Measurements from ENCODE around the gene HTR2A.

HTR2A gene

DNA sequence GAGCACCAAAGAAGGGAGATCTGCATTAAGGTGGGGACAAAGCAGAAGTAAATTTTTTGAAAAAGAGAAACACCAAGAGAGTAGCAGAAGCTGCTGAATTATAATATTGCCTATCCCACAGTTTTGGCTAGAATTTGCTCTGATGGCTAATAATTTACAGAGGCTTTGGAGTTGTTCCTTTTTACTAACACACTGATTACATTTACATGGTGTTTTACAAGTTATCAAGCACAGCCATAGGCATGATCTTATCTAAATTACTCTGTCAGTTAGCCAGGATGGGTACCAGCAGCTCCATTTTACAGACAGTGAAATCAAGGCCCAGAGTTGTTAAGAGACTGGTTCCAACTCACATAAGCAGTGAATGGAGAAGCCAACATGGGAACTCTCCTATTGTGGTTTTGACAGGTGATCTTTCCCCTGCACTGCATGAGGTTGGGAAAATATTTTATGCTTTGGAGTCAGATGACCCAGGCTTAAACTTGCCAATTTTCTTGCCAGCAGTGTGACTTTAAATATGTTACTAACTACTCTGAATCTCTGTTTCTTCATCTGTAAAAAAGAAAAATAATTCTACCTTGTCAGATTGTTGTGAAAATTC is 66.3 kb downstream of the HTR2A start:
- no peak overlapping the region for H3K27ac Mint-ChIP-seq
- H3K4me1 Mint-ChIP-seq, result no peaks in the 10 kb centered on the region
- H3K36me3 Mint-ChIP-seq (ENCODE audit: low read depth), result no peaks in the 10 kb centered on the region
- peaks cover 6% of the 10 kb centered on the region for H3K9me3 Mint-ChIP-seq
- no peak overlapping the region for H3K4me3 Mint-ChIP-seq
- no peak for DNase-seq
- peaks cover 4% of the 10 kb centered on the region for H3K27me3 Mint-ChIP-seq (ENCODE audit: low read depth, poor library complexity)
- TF ChIP-seq, protein P1, sequence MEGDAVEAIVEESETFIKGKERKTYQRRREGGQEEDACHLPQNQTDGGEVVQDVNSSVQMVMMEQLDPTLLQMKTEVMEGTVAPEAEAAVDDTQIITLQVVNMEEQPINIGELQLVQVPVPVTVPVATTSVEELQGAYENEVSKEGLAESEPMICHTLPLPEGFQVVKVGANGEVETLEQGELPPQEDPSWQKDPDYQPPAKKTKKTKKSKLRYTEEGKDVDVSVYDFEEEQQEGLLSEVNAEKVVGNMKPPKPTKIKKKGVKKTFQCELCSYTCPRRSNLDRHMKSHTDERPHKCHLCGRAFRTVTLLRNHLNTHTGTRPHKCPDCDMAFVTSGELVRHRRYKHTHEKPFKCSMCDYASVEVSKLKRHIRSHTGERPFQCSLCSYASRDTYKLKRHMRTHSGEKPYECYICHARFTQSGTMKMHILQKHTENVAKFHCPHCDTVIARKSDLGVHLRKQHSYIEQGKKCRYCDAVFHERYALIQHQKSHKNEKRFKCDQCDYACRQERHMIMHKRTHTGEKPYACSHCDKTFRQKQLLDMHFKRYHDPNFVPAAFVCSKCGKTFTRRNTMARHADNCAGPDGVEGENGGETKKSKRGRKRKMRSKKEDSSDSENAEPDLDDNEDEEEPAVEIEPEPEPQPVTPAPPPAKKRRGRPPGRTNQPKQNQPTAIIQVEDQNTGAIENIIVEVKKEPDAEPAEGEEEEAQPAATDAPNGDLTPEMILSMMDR (IDR thresholded peaks at IDR 0.05), result no peak

DNA sequence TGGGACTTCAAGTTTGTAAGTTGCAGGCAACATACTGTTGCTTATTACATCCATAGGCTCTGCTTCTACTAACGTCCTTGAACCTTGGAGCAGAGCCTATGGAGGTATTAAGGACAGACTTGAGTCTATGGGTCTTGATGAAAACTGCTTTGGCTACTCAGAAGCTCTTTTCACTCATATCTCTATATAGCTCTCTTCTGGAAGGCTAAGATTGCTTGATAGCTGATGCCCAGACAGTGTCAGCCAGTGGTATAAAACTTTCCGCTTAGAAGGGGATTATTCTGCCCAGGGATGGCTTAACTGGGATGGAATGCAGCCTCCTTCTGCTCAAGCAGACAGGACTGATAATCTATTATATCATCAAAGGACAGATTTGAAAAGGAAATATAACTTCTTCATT is 74.3 kb downstream of the HTR2A start:
- Mint-ChIP-seq H3K36me3 (ENCODE audit: low read depth) (no peaks in the 10 kb centered on the region), H3K4me3 (no peak overlapping the region), H3K27me3 (ENCODE audit: low read depth, poor library complexity) (no peaks in the 10 kb centered on the region), H3K9me3 (no peaks in the 10 kb centered on the region), H3K27ac (no peak overlapping the region), H3K4me1 (peaks cover 2% of the 10 kb centered on the region)
- TF ChIP-seq, protein P1 (IDR thresholded peaks at IDR 0.05), result no peak
- no peak for DNase-seq

- H3K36me3 Mint-ChIP-seq (ENCODE audit: low read depth), result no peaks in the 10 kb centered on the region
- no peak for DNase-seq
- no peak overlapping the region for H3K4me3 Mint-ChIP-seq
- TF ChIP-seq, protein P1 (IDR thresholded peaks at IDR 0.05), result no peak
- no peaks in the 10 kb centered on the region for H3K27me3 Mint-ChIP-seq (ENCODE audit: low read depth, poor library complexity)
- H3K4me1 Mint-ChIP-seq, result peaks cover 5% of the 10 kb centered on the region
- H3K27ac Mint-ChIP-seq, result no peak overlapping the region
- peaks cover 6% of the 10 kb centered on the region for H3K9me3 Mint-ChIP-seq
Measured at GRCh38 chr13:46817838-46818476, 78.9 kb downstream of the HTR2A start.

GRCh38 chr13:46817095-46817494 is 79.8 kb downstream of the HTR2A start:
- DNase-seq, result no peak
- Mint-ChIP-seq H3K36me3 (ENCODE audit: low read depth) (no peaks in the 10 kb centered on the region), H3K4me1 (peaks cover 5% of the 10 kb centered on the region), H3K9me3 (peaks cover 14% of the 10 kb centered on the region), H3K27me3 (ENCODE audit: low read depth, poor library complexity) (no peaks in the 10 kb centered on the region), H3K27ac (no peak overlapping the region), H3K4me3 (no peak overlapping the region)
- TF ChIP-seq, protein P1 (IDR thresholded peaks at IDR 0.05), result no peak

DNA sequence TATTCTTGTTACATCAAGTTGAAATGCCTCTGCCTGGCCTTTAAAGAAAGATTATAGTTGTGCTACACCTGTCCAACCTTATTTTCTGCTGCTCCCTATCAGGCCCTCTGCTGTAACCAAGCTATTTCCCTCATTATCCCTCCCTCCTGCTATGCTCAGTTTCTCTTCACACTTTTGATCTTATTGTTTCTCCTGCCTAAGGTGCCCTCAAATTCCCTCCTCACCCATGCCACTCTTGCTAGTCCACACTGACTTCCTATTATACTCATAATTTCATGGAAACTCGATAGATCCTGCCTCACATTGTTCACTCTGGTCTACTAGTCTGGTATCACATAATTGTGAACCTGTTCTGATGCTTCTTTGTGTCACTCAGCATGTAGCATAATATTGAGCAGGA is 80.5 kb downstream of the HTR2A start:
- no peak for DNase-seq
- Mint-ChIP-seq H3K4me3 (no peak overlapping the region), H3K4me1 (peaks cover 5% of the 10 kb centered on the region), H3K27me3 (ENCODE audit: low read depth, poor library complexity) (no peaks in the 10 kb centered on the region), H3K36me3 (ENCODE audit: low read depth) (no peaks in the 10 kb centered on the region), H3K9me3 (peaks cover 21% of the 10 kb centered on the region), H3K27ac (no peak overlapping the region)
- TF ChIP-seq, protein P1 (IDR thresholded peaks at IDR 0.05), result no peak

DNA sequence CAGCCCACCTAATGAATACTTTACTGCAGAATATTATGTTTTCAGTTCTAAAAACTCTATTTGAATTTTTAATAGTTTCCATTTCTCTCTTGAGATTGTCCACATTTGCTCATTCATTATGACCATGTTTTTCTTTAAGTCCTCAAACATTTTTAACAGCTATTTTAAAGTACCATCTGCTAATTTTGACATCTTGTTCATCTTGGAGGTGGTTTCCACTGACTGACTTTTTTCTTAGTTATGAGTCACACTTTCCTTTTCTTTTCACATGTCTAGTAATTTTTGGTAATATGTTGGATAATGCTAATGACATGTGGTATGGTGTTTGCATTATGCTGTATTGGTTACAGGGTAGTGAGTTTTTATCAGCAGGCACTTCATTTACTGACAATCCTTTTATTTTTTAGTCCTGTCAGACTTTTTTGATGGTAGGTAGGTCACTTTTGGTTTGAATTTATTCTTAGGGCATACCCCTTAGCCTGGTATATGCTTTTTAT is 84.5 kb downstream of the HTR2A start:
- no peak for DNase-seq

More for the DNA sequence above, 84.5 kb downstream of the HTR2A start:
- Mint-ChIP-seq H3K36me3 (ENCODE audit: low read depth) (no peaks in the 10 kb centered on the region), H3K4me3 (no peak overlapping the region), H3K9me3 (peaks cover 26% of the 10 kb centered on the region), H3K27me3 (ENCODE audit: low read depth, poor library complexity) (no peaks in the 10 kb centered on the region), H3K4me1 (peaks cover 1% of the 10 kb centered on the region), H3K27ac (no peak overlapping the region)
- TF ChIP-seq, protein P1 (IDR thresholded peaks at IDR 0.05), result no peak
